ENCODE results near the gene C14orf93. TPM values are rescaled to one million over a fixed set of nuclear protein-coding genes. Genes with fewer than 3 reads are reported as not detected.

The C14orf93 gene
- polyA plus RNA-seq, 1 donor from 2014 or later, result 4.7 TPM

DNA sequence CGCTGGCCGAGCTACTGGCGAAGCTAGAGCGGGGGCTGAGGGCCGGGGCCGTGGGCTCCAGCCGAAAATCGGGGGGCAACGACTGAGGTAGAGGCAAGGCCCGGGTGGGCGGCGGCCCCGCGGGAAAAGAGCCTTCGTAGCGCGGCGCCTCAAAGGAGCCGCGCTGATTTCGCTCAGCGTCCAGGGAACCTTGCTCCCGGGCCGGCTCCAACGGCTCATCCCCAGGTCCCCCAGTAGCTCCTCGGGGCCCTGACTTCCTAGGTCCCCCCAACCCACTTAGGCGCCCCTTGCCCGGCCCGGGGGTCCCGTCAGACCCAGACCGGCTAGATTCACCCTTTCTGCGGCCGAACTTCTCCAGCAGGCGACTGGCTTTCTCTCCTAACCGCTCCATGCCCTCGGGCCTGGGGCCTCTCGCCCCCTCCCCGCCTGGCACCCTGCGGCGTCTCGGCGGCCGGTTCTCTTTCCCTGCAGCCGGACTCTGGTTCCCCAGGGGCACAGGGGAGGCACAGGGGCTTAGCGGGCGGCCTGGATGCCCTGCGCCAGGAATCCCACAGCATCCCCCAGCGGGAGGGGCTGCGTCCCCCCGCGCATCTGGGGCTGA lies 28.0 kb downstream of the C14orf93 start:
- Histone ChIP-seq H2AFZ (ENCODE audit: low read depth, low read length) (no peak overlapping the region), H3K9ac (ENCODE audit: low read length) (no peak overlapping the region), H3F3A (ENCODE audit: insufficient read depth, low read length, poor library complexity, severe bottlenecking) (no peaks in the 10 kb centered on the region), H3K9me3 (ENCODE audit: low read length) (no peaks in the 10 kb centered on the region), H3K9me2 (ENCODE audit: insufficient read depth, low read length) (no peaks in the 10 kb centered on the region), H3K27ac (ENCODE audit: low read length) (no peak overlapping the region), H3K4me3 (ENCODE audit: low read length) (peak overlapping the region; percentile 75), H3K36me3 (ENCODE audit: insufficient read depth, low read length) (no peaks in the 10 kb centered on the region), H3K79me2 (replicated peaks; ENCODE audit: insufficient read depth, low read length) (peaks cover 29% of the 10 kb centered on the region), H3K27me3 (ENCODE audit: insufficient read depth, low read depth, low read length) (peaks cover 32% of the 10 kb centered on the region), H3K4me2 (ENCODE audit: low read length) (no peak overlapping the region), H4K20me1 (ENCODE audit: insufficient read depth) (no peaks in the 10 kb centered on the region)
- TF ChIP-seq EP300 (conservative IDR thresholded peaks at IDR 0.05; ENCODE audit: poor library complexity, severe bottlenecking) (no peak), TAF1 (IDR thresholded peaks at IDR 0.05; ENCODE audit: low read depth) (no peak), RAD21 (conservative IDR thresholded peaks at IDR 0.05) (no peak)

DNA sequence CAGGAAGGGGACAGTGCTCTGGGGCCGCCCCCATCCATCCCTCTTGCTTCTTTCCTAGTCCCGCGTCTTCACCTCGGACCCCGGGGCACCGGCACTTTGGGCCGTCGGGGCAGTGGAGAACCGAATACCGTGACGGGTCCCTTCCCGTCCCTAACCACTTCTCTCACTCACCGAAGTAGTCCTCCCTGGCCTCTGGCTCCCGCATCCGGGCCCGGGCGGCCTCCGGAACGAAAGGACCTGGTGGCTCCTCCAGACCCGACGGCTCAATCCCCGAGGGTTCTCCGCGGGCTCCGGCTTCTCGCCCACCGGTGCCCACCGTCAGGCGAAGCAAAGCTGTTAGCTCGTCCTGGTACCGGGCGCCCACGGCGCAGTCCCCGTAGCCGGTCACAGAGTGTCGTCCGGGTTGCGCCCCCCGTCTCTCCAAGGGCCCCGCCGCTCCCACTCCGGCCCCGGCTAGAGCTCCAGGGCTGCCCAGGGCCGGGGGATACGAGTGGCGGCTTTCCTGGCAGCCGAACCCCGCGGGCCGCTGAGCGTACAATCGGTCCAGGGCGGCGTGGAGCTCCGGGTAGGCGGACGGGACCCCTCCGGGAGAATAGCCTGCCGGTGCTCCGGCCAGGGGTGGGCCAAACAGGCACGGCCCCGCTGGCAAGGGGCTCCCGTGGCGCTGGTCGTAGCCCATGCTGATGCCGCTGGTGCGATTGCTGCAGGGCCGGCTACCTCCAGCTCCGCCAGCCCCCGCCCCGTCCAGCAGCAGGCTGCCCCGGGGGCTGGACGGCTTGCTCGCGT lies 28.7 kb downstream of the C14orf93 start:
- H3K27ac ChIP-seq (ENCODE audit: low read length), result no peak overlapping the region
- no peaks in the 10 kb centered on the region for H4K20me1 ChIP-seq (ENCODE audit: insufficient read depth)
- H3K9me3 ChIP-seq (ENCODE audit: low read length), result no peaks in the 10 kb centered on the region
- no peak overlapping the region for H3K4me2 ChIP-seq (ENCODE audit: low read length)
- H3K27me3 ChIP-seq (ENCODE audit: insufficient read depth, low read depth, low read length), result peaks cover 32% of the 10 kb centered on the region
- no peak overlapping the region for H2AFZ ChIP-seq (ENCODE audit: low read depth, low read length)
- H3K4me3 ChIP-seq (ENCODE audit: low read length), result peak overlapping the region; percentile 75
- no peak for TF ChIP-seq TAF1 (IDR thresholded peaks at IDR 0.05; ENCODE audit: low read depth)
- H3K9ac ChIP-seq (ENCODE audit: low read length), result no peak overlapping the region
- no peaks in the 10 kb centered on the region for H3K36me3 ChIP-seq (ENCODE audit: insufficient read depth, low read length)
- H3F3A ChIP-seq (ENCODE audit: insufficient read depth, low read length, poor library complexity, severe bottlenecking), result no peaks in the 10 kb centered on the region
- no peaks in the 10 kb centered on the region for H3K9me2 ChIP-seq (ENCODE audit: insufficient read depth, low read length)
- peaks cover 29% of the 10 kb centered on the region for H3K79me2 ChIP-seq (replicated peaks; ENCODE audit: insufficient read depth, low read length)

DNA sequence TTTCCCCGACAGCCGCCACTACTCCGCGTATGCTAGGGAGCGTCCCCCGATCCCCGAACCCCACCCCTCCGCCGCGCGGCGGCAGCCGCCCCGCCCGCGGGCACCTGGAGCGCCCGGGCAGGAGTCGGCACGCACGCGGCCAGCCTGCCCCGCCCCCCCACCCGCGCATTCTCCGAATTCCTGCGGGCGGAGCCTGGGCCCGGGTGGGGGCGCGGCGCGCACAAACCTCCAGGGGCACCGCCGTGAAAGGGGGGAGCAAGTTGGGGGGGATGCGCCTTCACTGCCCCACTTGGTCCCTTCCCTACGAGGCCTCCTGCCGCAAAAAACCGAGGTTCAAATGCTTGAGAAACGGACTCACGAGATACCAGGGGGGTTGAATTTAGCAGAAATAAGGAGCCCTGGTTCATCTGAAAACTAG lies 29.3 kb downstream of the C14orf93 start:
- H3K4me3 ChIP-seq (ENCODE audit: low read length), result no peak overlapping the region
- H3K9ac ChIP-seq (ENCODE audit: low read length), result no peak overlapping the region
- TF ChIP-seq TAF1 (IDR thresholded peaks at IDR 0.05; ENCODE audit: low read depth), result no peak
- TF ChIP-seq EZH2 (IDR thresholded peaks at IDR 0.05; ENCODE audit: borderline replicate concordance, insufficient read depth, low read length, poor library complexity, severe bottlenecking), result no peak
- TF ChIP-seq, protein P1, sequence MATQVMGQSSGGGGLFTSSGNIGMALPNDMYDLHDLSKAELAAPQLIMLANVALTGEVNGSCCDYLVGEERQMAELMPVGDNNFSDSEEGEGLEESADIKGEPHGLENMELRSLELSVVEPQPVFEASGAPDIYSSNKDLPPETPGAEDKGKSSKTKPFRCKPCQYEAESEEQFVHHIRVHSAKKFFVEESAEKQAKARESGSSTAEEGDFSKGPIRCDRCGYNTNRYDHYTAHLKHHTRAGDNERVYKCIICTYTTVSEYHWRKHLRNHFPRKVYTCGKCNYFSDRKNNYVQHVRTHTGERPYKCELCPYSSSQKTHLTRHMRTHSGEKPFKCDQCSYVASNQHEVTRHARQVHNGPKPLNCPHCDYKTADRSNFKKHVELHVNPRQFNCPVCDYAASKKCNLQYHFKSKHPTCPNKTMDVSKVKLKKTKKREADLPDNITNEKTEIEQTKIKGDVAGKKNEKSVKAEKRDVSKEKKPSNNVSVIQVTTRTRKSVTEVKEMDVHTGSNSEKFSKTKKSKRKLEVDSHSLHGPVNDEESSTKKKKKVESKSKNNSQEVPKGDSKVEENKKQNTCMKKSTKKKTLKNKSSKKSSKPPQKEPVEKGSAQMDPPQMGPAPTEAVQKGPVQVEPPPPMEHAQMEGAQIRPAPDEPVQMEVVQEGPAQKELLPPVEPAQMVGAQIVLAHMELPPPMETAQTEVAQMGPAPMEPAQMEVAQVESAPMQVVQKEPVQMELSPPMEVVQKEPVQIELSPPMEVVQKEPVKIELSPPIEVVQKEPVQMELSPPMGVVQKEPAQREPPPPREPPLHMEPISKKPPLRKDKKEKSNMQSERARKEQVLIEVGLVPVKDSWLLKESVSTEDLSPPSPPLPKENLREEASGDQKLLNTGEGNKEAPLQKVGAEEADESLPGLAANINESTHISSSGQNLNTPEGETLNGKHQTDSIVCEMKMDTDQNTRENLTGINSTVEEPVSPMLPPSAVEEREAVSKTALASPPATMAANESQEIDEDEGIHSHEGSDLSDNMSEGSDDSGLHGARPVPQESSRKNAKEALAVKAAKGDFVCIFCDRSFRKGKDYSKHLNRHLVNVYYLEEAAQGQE (IDR thresholded peaks at IDR 0.05; ENCODE audit: borderline replicate concordance), result no peak
- no peak for TF ChIP-seq EP300 (conservative IDR thresholded peaks at IDR 0.05; ENCODE audit: poor library complexity, severe bottlenecking)
- TF ChIP-seq, protein P2, sequence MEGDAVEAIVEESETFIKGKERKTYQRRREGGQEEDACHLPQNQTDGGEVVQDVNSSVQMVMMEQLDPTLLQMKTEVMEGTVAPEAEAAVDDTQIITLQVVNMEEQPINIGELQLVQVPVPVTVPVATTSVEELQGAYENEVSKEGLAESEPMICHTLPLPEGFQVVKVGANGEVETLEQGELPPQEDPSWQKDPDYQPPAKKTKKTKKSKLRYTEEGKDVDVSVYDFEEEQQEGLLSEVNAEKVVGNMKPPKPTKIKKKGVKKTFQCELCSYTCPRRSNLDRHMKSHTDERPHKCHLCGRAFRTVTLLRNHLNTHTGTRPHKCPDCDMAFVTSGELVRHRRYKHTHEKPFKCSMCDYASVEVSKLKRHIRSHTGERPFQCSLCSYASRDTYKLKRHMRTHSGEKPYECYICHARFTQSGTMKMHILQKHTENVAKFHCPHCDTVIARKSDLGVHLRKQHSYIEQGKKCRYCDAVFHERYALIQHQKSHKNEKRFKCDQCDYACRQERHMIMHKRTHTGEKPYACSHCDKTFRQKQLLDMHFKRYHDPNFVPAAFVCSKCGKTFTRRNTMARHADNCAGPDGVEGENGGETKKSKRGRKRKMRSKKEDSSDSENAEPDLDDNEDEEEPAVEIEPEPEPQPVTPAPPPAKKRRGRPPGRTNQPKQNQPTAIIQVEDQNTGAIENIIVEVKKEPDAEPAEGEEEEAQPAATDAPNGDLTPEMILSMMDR (IDR thresholded peaks at IDR 0.05; ENCODE audit: poor library complexity, severe bottlenecking), result no peak
- TF ChIP-seq MXI1 (conservative IDR thresholded peaks at IDR 0.05; ENCODE audit: poor library complexity, severe bottlenecking), result no peak
- TF ChIP-seq POLR2AphosphoS5 (IDR thresholded peaks at IDR 0.05), result no peak
- TF ChIP-seq RAD21 (conservative IDR thresholded peaks at IDR 0.05), result no peak
- no peak for TF ChIP-seq SMC3 (conservative IDR thresholded peaks at IDR 0.05; ENCODE audit: poor library complexity)
- no peaks in the 10 kb centered on the region for H3K36me3 ChIP-seq (ENCODE audit: insufficient read depth, low read length)
- H3K9me3 ChIP-seq (ENCODE audit: low read length), result no peaks in the 10 kb centered on the region
- peaks cover 32% of the 10 kb centered on the region for H3K27me3 ChIP-seq (ENCODE audit: insufficient read depth, low read depth, low read length)
- H4K20me1 ChIP-seq (ENCODE audit: insufficient read depth), result no peaks in the 10 kb centered on the region
- no peak overlapping the region for H2AFZ ChIP-seq (ENCODE audit: low read depth, low read length)
- no peaks in the 10 kb centered on the region for H3K9me2 ChIP-seq (ENCODE audit: insufficient read depth, low read length)
- H3K27ac ChIP-seq (ENCODE audit: low read length), result no peak overlapping the region
- peaks cover 29% of the 10 kb centered on the region for H3K79me2 ChIP-seq (replicated peaks; ENCODE audit: insufficient read depth, low read length)
- no peak overlapping the region for H3K4me2 ChIP-seq (ENCODE audit: low read length)
- H3F3A ChIP-seq (ENCODE audit: insufficient read depth, low read length, poor library complexity, severe bottlenecking), result no peaks in the 10 kb centered on the region

Data from neural cell (in vitro differentiated cells).